Right ventricle myocardium superior (tissue), 1 donor: ENCODE measurements around the gene EGFLAM. TPM values are rescaled to one million over a fixed set of nuclear protein-coding genes. Genes with fewer than 3 reads are reported as not detected.

Experiments used
- ATAC-seq: fragments of 200-7000 bp; cut with Tn5 transposase; one replicate; pipeline ENCODE4 v1.9.1; 2020; ENCODE audit warnings: mild to moderate bottlenecking; ENCODE audit not compliant: poor library complexity
- DNase-seq: peaks from one replicate; pipeline ENCODE4 v3.0.0-alpha.2; 2020
- intact Hi-C: fragments of 100-400 bp; cut with DNase I; formaldehyde crosslinking; loops from one replicate; pipeline ENCODE4 v1.11.2; 2022
- total RNA-seq: library from RNA; stranded (reverse); fragmentation: NEBNext Ultra II Directional; extraction: Animal tissue kit (Norgen Biotek cat#: 25700); gene quantifications from one replicate; pipeline ENCODE4 v1.2.1, GENCODE V29; 2021
- donor health status: DM: no; HTN: yes; CAD: no; lungs with severe emphysema.

EGFLAM gene
- total RNA-seq, 1 donor from 2014 or later, result 9.1 TPM

DNA sequence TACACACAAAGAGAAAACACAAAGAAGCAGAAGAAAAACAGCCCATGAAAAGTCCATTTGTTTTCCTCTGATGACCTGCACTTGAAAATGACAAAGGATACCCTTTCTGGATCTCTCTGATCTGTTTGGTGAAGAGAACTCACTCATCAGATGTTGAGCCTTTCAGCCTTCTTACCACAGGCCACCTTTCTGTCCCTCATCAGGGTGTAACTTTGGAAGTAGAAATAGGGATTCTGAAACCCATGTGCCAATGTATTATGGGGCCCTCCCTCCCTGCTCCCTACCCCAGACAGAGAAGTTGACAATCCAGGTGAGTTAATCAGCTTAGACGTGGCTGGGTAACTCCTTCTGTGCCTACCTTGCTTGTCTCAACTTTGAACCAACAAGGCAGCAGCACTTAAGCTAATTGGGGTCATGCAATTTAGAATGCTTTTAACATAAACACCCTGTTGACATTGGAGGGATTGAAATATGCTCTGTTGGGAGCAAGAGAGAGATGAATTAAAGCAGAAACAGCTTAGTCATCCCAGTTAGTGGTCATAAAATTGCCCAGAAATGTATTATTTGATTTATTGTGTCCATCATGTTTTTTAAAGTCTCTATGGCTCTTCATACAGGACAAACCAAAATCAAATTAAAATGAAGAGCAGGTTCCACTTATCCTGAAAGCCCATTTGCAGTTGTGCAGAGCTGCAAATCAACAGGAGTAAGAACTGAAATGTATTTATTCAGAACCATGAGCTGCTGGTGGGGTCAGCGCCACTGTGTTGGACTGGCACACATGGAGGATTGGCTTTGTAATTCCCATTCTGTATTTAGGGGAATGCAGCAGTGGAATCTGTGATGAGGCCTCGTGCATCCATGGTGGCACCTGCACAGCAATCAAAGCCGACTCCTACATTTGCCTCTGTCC is 166.0 kb downstream of the EGFLAM start:
- intact Hi-C loops, result loop anchor here (5.0 kb wide), 1 partner anchor 383 kb away; no protein-coding TSS in a partner anchor
- ATAC-seq (no peak), DNase-seq (no peak)

DNA sequence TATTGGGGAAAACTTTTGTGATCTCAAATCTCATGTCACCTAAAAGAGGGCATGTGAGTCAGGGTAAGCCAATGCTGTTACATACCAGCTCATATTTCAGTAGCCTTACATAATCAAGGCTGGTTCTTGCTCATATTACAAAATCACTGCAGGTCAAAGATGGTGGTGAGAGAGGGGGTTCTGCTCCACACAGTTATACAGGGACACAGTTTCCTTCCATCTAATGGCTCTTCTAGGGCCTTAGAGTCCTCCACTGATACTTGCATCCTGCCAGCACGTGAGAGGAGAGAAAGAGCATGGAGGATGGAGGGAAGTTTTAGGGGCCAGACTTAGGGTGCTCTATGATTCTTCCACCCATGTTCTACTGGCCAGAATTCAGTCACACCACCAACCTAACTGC is 168.1 kb downstream of the EGFLAM start:
- DNase-seq (no peak), ATAC-seq (no peak)
- intact Hi-C loops, result no loop called here

DNA sequence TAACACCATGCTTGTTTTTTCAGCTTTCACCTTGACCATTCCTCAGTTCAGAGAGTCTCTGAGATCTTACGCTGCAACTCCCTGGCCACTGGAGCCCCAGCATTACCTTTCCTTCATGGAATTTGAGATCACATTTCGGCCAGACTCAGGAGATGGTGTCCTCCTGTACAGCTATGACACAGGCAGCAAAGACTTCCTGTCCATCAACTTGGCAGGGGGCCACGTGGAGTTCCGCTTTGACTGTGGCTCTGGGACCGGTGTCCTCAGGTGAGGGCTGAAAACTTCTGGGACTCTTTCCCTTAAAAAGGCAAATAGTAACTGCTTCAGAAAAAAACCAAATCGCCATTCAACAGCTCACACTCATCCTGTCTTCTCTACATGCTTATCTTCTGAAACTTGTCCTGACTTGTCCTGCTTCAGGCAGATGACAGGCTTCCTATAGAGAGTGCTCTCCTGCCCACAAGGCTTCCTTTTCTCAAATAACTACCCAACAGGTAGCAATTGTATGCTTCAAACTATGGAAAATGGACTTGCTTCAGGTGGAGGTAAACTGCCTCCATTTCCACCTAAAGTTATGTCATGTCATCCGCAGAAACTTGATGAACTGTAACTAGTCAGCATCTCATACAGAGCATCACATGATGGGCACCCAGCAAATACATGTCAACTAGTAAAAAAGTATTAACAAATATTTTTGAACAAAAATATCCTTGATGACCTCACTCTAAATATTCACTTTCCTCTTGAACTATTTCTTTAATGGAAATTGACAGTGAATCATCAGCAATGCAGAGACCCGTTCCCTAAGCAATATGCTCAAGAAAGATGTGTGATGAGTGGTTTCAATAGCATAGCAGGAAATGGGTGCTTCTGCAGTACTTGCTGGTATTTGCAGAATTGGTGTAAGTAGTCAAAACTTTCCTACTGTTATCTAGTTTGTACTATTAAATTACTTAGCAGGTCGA is 168.9 kb downstream of the EGFLAM start:
- intact Hi-C loops, result no loop called here
- DNase-seq (no peak), ATAC-seq (no peak)

DNA sequence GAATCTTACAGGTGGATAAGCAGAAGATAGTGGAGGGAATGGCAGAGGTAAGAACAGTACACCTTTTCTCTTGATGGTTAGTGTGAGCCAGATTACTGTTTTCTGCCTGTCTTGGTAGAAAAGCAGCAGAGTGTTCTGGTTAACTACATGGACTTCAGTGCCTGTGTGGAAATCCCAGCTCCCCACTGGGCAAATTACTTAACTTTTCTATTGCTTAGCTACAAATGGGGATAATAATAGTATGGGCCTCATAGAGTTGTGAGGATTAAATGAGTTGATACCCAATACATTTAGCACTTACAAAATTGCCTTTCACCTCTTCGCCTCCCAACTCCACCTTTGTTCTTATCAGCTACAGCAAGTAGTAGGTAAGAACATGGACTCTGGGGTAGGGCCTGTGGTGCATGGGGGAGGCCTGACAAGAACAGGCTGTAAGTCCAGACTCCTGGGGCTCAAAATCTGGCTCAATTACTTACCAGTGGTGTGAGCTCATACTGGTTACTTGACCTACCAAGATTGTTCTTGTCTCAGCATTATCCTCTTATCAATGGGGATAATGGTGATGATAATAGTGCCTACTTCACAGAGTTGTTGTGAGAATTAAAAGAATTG is 173.0 kb downstream of the EGFLAM start:
- ATAC-seq (no peak), DNase-seq (no peak)
- intact Hi-C loops, result no loop called here

DNA sequence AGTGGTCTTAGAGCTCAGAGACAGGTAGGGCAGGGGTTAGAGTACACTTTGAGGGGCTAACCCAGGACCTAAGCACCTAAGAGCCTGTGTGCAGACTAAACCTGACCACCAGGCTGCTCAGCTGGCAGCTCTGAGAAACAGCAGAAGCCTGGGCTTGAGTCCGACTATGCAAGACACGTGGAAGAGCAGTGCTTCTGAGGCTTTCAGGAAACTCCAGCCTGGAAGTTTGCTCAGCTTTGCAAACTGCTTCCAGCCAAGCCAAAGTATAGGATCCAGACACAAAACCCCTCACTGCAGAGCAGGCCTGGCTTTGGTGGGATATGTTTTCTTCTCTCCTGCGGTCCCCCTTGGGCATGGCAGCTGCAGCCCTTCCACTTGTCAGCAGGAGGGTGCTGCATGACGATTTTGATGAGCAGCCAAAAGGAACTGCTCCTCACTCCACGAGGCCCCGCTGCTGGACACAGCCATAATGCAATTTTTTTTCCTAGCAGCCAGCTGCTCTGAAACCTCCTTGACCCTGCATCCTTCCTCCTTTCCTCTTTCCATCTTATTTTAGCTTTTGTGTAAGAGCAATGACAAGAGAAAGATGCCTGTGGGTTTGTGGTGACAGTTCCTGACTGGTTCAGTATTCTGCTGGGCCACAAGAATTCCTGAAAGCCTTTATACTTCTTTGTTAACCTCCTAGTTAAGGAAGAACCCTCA is 175.0 kb downstream of the EGFLAM start:
- peak; percentile 74 for DNase-seq
- intact Hi-C loops, result no loop called here
- peak; percentile 91 for ATAC-seq

DNA sequence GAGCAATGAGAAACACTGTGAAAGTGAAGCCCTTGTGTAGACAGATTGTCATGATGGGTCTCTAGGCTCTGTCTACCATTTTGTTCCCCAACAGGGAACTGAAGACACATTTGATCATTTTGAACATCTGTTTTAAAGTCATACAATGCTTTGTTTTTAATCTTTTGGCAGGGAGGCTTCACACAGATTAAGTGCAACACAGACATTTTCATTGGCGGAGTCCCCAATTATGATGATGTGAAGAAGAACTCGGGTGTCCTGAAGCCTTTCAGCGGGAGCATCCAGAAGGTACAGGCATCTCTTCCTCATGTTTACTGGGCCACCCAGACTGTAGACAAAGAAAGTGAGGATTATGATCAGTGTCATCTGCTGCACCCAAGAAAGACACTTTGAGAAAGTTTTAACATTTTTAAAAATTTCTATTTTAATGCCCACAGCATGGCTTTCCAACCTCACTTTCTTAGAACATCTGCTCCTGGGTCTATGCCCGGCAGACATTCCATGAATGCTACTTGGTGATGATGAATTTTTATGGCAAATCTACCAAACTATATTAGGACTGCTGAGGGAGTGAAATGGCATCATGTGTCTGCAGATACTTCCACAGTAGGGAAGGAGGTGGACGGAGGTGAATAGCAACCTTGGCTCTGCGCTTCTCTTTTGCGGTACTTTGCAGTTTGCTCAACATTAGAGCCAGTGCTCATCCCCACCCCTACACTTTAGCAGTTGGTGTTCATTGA is 176.8 kb downstream of the EGFLAM start:
- intact Hi-C loops, result no loop called here
- ATAC-seq (no peak), DNase-seq (no peak)

DNA sequence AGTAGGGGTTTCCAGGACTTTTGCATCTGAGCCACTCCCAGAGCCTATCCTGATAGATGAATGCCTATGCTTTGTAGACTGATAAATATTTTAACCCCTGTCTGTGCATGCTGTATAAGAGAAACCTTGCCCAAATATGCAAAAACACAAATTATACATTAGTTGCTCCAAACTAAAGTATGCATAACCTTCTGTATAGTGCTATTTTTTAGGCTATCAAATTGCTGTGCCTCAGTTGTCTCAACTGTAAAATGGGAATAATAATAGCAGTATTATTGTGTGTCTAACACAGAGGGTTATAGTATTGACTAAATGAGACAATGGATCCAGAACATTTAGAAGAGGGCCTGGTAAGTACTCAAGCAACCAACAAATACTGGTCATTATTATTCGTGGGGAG is 180.4 kb downstream of the EGFLAM start:
- DNase-seq, result no peak
- intact Hi-C loops, result no loop called here
- no peak for ATAC-seq

DNA sequence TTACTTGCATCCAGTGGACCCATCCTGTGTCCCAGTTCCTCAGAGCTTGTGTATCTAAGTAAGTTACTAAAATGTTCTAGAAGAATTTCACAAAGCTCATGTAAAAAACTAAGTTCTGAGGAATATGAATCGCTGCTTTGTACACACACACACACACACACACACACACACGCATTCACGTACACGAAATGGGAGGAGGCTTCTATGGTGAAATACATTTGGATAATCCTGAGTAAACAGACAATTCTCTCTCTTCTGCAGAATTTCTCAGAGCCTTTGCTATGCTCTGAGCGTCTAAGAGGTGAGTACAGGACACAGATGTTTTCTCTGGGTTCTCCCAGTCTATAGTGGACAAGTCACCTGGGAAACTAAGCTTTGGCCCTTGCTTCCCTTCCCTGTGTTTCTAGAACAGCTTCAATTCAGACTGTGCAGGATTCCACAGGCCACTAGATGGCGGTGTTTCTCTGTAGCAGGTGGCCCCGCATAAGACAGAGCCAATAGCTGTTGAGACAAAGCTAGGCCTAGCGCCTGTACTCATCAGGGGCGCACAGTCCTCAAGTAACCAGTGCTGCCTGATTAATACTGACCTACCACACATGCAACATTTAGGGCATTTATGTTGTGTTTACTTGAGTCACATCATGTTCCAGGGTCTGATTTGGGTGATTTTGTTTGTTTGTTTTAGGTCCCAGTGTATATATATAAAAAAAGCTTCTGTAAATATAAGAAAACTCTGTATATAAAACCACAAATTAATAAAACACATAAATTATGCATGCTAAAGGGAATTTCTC is 183.3 kb downstream of the EGFLAM start:
- intact Hi-C loops, result loop anchor here (2.0 to 10.0 kb wide), 3 partner anchors 73 to 366 kb away; no protein-coding TSS in a partner anchor
- ATAC-seq, result peak; percentile 98
- DNase-seq, result peak; percentile 88

DNA sequence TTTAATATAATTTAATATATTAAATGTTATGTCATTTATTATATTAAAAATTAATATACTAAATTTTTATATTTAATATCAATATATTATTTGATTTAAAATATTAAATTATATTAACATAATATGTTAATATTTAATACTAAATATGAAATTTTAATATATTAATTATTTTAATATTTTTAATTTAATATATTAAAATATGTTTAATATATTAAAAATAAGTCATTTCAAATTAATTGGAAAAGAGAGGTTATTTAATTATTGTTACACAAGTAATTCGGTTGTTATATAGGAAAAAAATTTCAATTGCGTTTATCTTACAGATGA is 183.9 kb downstream of the EGFLAM start:
- intact Hi-C loops, result loop anchor here (5.0 to 10.0 kb wide), 2 partner anchors 73 to 365 kb away; no protein-coding TSS in a partner anchor
- ATAC-seq (no peak), DNase-seq (no peak)

DNA sequence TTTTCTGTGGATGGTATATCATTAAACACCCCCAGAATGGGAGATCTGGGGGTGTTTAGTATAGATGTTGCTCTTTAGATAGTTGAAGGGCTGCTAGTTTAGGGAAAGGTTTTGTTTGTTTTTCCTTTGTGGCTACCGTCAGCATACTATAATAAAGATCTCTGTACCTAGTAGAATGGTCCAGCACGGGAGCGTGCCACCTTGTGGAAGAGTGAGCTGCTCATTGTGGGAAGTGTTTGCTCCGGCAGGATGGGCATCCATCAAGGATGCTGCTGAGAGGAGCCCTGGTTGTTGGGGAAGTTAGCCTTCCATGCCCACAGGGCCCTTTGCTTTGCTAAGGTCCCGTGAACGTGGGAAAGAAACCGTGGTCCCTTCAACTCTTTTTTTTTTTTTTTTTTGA is 185.0 kb downstream of the EGFLAM start:
- intact Hi-C loops, result loop anchor here (5.0 to 10.0 kb wide), 2 partner anchors 71 to 364 kb away; no protein-coding TSS in a partner anchor
- ATAC-seq (no peak), DNase-seq (no peak)

DNA sequence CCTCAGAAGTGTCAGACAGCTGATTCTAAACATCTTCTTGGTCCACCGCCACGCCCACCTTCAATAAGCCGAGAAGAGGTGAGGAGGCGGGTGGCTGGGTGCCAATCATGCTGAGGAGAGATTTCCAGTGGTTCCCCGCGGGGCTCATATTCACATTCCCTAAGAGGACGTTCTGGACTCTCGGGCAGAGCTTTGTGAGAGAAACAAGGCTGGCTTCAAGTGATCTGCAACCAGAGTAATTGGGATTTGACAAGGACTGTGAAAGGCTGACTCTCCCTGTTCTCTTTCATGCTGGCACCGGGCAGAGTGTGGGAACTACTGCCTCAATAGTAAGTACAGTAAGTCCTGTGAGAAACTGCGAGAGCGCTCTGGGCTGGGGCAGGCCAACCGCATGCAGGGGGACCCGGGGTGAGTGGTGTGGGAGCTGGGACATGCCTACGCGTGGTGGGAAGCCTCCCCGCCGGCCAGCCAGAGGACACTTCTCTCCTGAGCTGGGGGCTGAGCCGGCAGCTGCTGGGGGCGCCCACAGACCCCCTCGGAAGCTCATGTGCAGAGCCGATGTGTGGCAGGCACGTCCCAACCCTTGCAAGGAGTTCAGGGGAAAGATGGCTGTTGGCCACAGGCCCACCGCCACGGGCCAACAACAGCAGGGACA is 187.1 kb downstream of the EGFLAM start:
- DNase-seq, result no peak
- intact Hi-C loops, result loop anchor here (10.0 kb wide), 1 partner anchor 69 kb away; no protein-coding TSS in a partner anchor
- ATAC-seq, result no peak

DNA sequence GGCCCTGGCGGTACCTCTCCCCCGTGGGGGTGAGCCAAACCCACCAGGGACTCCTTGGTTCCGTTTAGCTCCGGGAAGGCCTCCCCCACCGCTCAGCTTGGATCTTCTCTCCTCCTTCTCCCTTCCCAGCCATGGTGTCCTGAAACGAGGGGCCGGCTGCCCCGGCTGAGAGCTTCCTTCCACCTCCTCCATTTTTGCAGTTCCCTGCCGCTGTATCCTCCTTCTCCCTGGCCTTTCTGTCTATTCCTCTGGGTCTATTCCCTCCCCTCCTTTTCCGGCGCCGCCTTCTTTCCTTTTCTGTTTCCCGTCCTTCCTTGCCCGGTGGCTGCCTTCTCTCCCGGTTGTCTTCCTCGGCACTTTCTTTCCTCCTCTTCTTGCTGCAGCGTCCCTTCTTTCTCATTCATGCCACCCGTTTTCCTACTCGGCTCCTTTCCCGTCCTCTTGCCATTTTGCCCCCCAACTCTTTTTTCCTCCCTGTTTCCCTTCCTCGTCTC is 187.7 kb downstream of the EGFLAM start:
- intact Hi-C loops, result loop anchor here (10.0 kb wide), 1 partner anchor 69 kb away; no protein-coding TSS in a partner anchor
- DNase-seq, result no peak
- no peak for ATAC-seq

DNA sequence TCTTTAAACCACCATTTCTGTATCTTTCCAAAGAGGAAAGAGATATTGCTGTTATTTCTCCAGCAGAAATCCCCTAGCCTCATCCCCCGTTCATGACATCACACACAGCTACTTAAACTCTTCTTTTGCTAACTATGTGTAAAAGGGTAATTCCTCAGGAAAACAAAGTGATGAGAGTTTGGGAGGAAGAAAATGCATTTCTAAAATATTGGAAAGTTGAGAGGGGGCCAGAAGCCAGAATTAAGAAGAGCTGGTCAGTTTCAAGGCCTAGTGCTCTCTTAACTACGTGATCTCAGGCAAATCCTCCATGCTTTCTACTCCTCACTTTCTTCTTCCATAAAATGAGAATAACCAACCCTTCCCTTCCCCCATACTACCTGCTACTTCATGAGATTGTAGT is 188.7 kb downstream of the EGFLAM start:
- DNase-seq (no peak), ATAC-seq (no peak)
- intact Hi-C loops, result loop anchor here (10.0 kb wide), 1 partner anchor 68 kb away; no protein-coding TSS in a partner anchor

DNA sequence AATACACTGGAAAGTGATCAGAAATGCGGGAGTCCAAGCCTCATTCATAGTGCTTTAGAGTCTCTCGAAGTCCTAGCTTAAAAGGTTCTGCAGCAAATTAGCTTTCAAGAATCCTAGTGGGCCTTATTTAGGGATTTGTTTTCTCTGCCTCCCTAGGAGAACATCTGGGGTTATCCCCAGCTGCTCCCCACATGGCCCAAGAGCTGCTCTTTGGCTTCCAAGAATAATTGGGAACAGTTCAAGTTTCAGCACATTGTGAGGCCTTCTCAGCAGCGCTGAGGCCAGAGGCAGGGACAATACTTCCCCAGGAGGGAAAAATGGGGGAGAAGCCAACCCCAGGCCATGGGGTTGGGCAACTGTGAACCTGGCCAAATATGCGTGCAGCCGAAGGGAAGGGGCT is 189.4 kb downstream of the EGFLAM start:
- intact Hi-C loops, result loop anchor here (10.0 kb wide), 1 partner anchor 67 kb away; no protein-coding TSS in a partner anchor
- DNase-seq, result peak; percentile 56

DNA sequence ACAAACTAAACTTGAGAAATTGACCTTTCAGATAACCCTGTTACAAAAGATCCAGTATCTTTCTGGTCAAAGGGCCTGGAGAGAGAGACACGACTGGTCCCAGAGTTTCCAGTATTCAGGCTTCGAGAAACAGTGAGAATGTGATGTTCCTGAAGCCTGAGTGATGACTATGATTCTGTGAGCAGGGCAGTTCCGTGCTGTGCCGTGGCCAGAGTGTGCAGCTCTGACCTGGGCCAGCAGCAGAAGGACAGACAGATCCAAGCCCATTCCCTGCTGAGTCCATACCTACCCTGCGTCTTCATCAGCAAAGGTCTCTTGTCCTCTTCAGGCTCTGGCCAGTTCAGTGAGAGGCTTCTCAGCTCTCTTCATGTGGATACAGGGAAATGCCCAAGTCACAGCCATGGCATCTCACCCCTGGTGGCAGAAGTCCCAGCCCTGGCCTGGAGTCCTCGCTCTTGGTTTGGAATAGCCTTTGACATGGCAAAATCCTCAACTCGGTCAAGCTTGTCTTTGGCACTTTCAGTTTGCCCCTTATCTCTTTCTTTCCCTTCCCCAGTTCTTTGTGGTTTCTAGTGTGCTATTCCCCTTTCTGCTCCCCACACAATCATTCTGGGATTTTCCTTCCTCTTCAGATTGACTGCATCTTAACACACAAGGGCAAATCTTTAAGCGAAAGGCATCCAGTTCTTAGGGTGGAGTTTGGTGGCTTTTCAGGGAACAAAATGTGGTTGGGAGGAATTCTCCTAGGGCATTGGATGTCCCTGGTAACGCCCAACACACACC is 190.4 kb downstream of the EGFLAM start:
- ATAC-seq (peak; percentile 12), DNase-seq (no peak)
- intact Hi-C loops, result loop anchor here (10.0 kb wide), 1 partner anchor 66 kb away; no protein-coding TSS in a partner anchor

More for the DNA sequence above, 189.4 kb downstream of the EGFLAM start:
- ATAC-seq, result peak; percentile 81
